DND-41 (cell line): Measurements from ENCODE around the gene FAAP100.

Experiments
- ATAC-seq: fragments of 200-7000 bp; cut with Tn5 transposase; 3 replicates; pipeline ENCODE4 v1.9.1; 2021; ENCODE audit warnings: low read depth; ENCODE audit not compliant: insufficient read depth
- DNase-seq: peaks from one replicate; pipeline ENCODE4 v3.0.0-alpha.2; 2020
- H2AFZ ChIP-seq: 2 replicates; pipeline ENCODE4 v1.6.0; 2012; ENCODE audit warnings: low read depth, low read length
- H3K27ac ChIP-seq: 2 replicates; pipeline ENCODE4 v1.5.1; 2012; ENCODE audit warnings: low read length, inconsistent platforms
- H3K27me3 ChIP-seq: fragments of 200-600 bp; sonication (generic); 2 replicates; pipeline ENCODE4 v1.6.0; 2012; ENCODE audit warnings: low read length, mild to moderate bottlenecking, inconsistent platforms; ENCODE audit not compliant: insufficient read depth, poor library complexity
- H3K36me3 ChIP-seq: 2 replicates; pipeline ENCODE4 v1.5.1; 2012; ENCODE audit warnings: low read length, inconsistent platforms; ENCODE audit not compliant: insufficient read depth
- H3K4me1 ChIP-seq: 2 replicates; pipeline ENCODE4 v1.5.1; 2012; ENCODE audit warnings: mild to moderate bottlenecking, low read length; ENCODE audit not compliant: insufficient read depth
- H3K4me2 ChIP-seq: 2 replicates; pipeline ENCODE4 v1.6.0; 2012; ENCODE audit warnings: mild to moderate bottlenecking, moderate library complexity, low read length, inconsistent platforms; ENCODE audit not compliant: insufficient read depth
- H3K4me3 ChIP-seq, 2 experiments: fragments of 200-600 bp in 1 of 2; shearing (Covaris generic) in 1 of 2; 2 replicates each; pipeline ENCODE4 v1.5.1; 2012 to 2016; ENCODE audit warnings: inconsistent platforms in 2 of 2, low read length in 2 of 2, mild to moderate bottlenecking in 2 of 2, low read depth in 1 of 2, moderate library complexity in 1 of 2
- H3K79me2 ChIP-seq: 2 replicates; pipeline ENCODE4 v1.6.0; 2012; ENCODE audit warnings: low read length, inconsistent platforms; ENCODE audit not compliant: insufficient read depth
- H3K9ac ChIP-seq: 2 replicates; pipeline ENCODE4 v1.6.0; 2012; ENCODE audit warnings: low read depth, mild to moderate bottlenecking, inconsistent platforms, low read length, moderate library complexity
- H3K9me3 ChIP-seq: 2 replicates; pipeline ENCODE4 v1.5.1; 2012; ENCODE audit warnings: low read length, moderate library complexity, mild to moderate bottlenecking, inconsistent platforms; ENCODE audit not compliant: insufficient read depth, severe bottlenecking
- H4K20me1 ChIP-seq: 2 replicates; pipeline ENCODE4 v1.6.0; 2012; ENCODE audit warnings: low read length; ENCODE audit not compliant: insufficient read depth
- CTCF ChIP-seq: IDR thresholded peaks from 2 replicates; pipeline ENCODE4 v1.5.1; 2012; ENCODE audit warnings: borderline replicate concordance, low read length, moderate library complexity, mild to moderate bottlenecking; ENCODE audit not compliant: poor library complexity, severe bottlenecking; ENCODE audit errors: extremely low read depth
- EZH2 ChIP-seq: IDR thresholded peaks from 3 replicates; pipeline ENCODE4 v1.6.1; 2012; ENCODE audit warnings: borderline replicate concordance, low read depth, mild to moderate bottlenecking, moderate library complexity, low read length, inconsistent platforms; ENCODE audit not compliant: severe bottlenecking

Gene FAAP100

GRCh38 chr17:81576621-81577277, 24.6 kb upstream of the FAAP100 start:
- ATAC-seq: no peak
- DNase-seq: no peak
- peaks cover 89% of the 10 kb centered on the region for H3K36me3 ChIP-seq
- no peak overlapping the region for H3K4me2 ChIP-seq
- H3K4me3 ChIP-seq: no peak overlapping the region
- H3K27me3 ChIP-seq: no peaks in the 10 kb centered on the region
- TF ChIP-seq EZH2: no peak
- TF ChIP-seq CTCF: no peak
- H3K4me1 ChIP-seq: no peaks in the 10 kb centered on the region
- H3K9ac ChIP-seq: no peak overlapping the region
- H3K27ac ChIP-seq: no peak overlapping the region
- H3K79me2 ChIP-seq: peaks cover 27% of the 10 kb centered on the region
- H3K9me3 ChIP-seq: no peaks in the 10 kb centered on the region
- no peak overlapping the region for H2AFZ ChIP-seq
- H4K20me1 ChIP-seq: peaks cover 42% of the 10 kb centered on the region

- Histone ChIP-seq H3K4me2 (no peak overlapping the region), H3K27me3 (no peaks in the 10 kb centered on the region), H3K4me3 (no peak overlapping the region), H3K9ac (no peak overlapping the region), H3K36me3 (peaks cover 92% of the 10 kb centered on the region), H4K20me1 (peaks cover 41% of the 10 kb centered on the region), H3K79me2 (peaks cover 24% of the 10 kb centered on the region), H2AFZ (no peak overlapping the region), H3K4me1 (no peaks in the 10 kb centered on the region), H3K27ac (no peak overlapping the region), H3K9me3 (no peaks in the 10 kb centered on the region)
- TF ChIP-seq CTCF (no peak), EZH2 (no peak)
- no peak for DNase-seq
- no peak for ATAC-seq
Observed at GRCh38 chr17:81575836-81576235, 23.7 kb upstream of the FAAP100 start.

- no peak overlapping the region for H3K27ac ChIP-seq
- no peak overlapping the region for H3K4me3 ChIP-seq
- H3K9me3 ChIP-seq: no peaks in the 10 kb centered on the region
- TF ChIP-seq EZH2: no peak
- TF ChIP-seq CTCF: no peak
- H3K36me3 ChIP-seq: peaks cover 92% of the 10 kb centered on the region
- H3K4me1 ChIP-seq: no peaks in the 10 kb centered on the region
- DNase-seq: no peak
- H3K79me2 ChIP-seq: peaks cover 19% of the 10 kb centered on the region
- H3K9ac ChIP-seq: no peak overlapping the region
- H3K4me2 ChIP-seq: no peak overlapping the region
- peaks cover 29% of the 10 kb centered on the region for H4K20me1 ChIP-seq
- H2AFZ ChIP-seq: no peak overlapping the region
- no peak for ATAC-seq
- no peaks in the 10 kb centered on the region for H3K27me3 ChIP-seq
Observed at GRCh38 chr17:81574643-81574956, 22.4 kb upstream of the FAAP100 start.
